GM21619 (cell line): ENCODE measurements around the gene PDE4D.
"Not testable (repeated sequence)": the region's sequence is repeated elsewhere in the genome, so short reads cannot be mapped to it uniquely, and the experiment has no call there.

Source experiments
- ATAC-seq: cut with Tn5 transposase; IDR thresholded peaks from one replicate; pipeline ENCODE4 v1.9.1; 2021; ENCODE audit not compliant: unreplicated experiment

Gene PDE4D

GRCh38 chr5:59618644-59619043, 274.9 kb downstream of the PDE4D start:
- no peak for ATAC-seq

GRCh38 chr5:59617186-59617771, 276.2 kb downstream of the PDE4D start:
- no peak for ATAC-seq

- ATAC-seq: no peak
Observed at GRCh38 chr5:59616413-59616812, 277.1 kb downstream of the PDE4D start.

GRCh38 chr5:59615272-59615671, 278.3 kb downstream of the PDE4D start:
- ATAC-seq: no peak

- no peak for ATAC-seq
Observed at GRCh38 chr5:59609501-59610265, 283.8 kb downstream of the PDE4D start.

- peak; percentile 59 for ATAC-seq
Observed at GRCh38 chr5:59608745-59609144, 284.8 kb downstream of the PDE4D start.

- ATAC-seq: no peak
Observed at GRCh38 chr5:59607138-59607765, 286.3 kb downstream of the PDE4D start.

GRCh38 chr5:59605915-59606314, 287.6 kb downstream of the PDE4D start:
- no peak for ATAC-seq

GRCh38 chr5:59604111-59604510, 289.4 kb downstream of the PDE4D start:
- no peak for ATAC-seq

GRCh38 chr5:59600998-59601397, 292.5 kb downstream of the PDE4D start:
- no peak for ATAC-seq

GRCh38 chr5:59600153-59600552, 293.4 kb downstream of the PDE4D start:
- no peak for ATAC-seq

- ATAC-seq: no peak
Observed at GRCh38 chr5:59599729-59600128, 293.8 kb downstream of the PDE4D start.

- ATAC-seq: peak; percentile 64
Observed at GRCh38 chr5:59598547-59598874, 295.0 kb downstream of the PDE4D start.

- ATAC-seq: no peak
Observed at GRCh38 chr5:59597690-59598546, 295.6 kb downstream of the PDE4D start.

GRCh38 chr5:59596586-59597350, 296.8 kb downstream of the PDE4D start:
- ATAC-seq: no peak

- ATAC-seq: not testable (repeated sequence)
Observed at GRCh38 chr5:59594118-59594517, 299.4 kb downstream of the PDE4D start.

- no peak for ATAC-seq
Observed at GRCh38 chr5:59593439-59594007, 300.0 kb downstream of the PDE4D start.

- no peak for ATAC-seq
Observed at GRCh38 chr5:59592101-59592500, 301.4 kb downstream of the PDE4D start.

- ATAC-seq: peak; percentile 85
Observed at GRCh38 chr5:59591162-59591561, 302.4 kb downstream of the PDE4D start.

- no peak for ATAC-seq
Observed at GRCh38 chr5:59588922-59589321, 304.6 kb downstream of the PDE4D start.
